ENCODE data around the gene PLCB3. TPM values are rescaled to one million over a fixed set of nuclear protein-coding genes. Genes with fewer than 3 reads are reported as not detected.
A peak's percentile ranks its signal among the peaks of the same experiment; 100 is the strongest.

Gene PLCB3
- total RNA-seq, 1 donor from 2014 or later: 8.1 TPM

- POLR2A ChIA-PET: interaction anchor here (1.0 to 1.2 kb wide), 2 partner anchors 19 to 60 kb away, joined by 3 read pairs; partner anchors contain the start of gene BAD
These were observed 14.1 kb downstream of the PLCB3 start for GRCh38 chr11:64265176-64266160.

GRCh38 chr11:64266339-64266738 is 15.0 kb downstream of the PLCB3 start:
- DNase-seq: no peak
- no peaks in the 10 kb centered on the region for H3K9me3 Mint-ChIP-seq
- no peaks in the 10 kb centered on the region for H3K27me3 Mint-ChIP-seq
- no peak for TF ChIP-seq CTCF (IDR thresholded peaks at IDR 0.05)
- no peak overlapping the region for H3K4me3 Mint-ChIP-seq
- ATAC-seq (ENCODE audit: low read depth): no peak
- CTCF ChIA-PET: no interaction called here
- intact Hi-C loops (cut with micrococcal nuclease): no loop called here
- H3K27ac Mint-ChIP-seq: no peak overlapping the region
- POLR2A ChIA-PET: no interaction called here
- H3K36me3 Mint-ChIP-seq (ENCODE audit: low read depth): peaks cover 9% of the 10 kb centered on the region
- peaks cover 19% of the 10 kb centered on the region for H3K4me1 Mint-ChIP-seq

More at GRCh38 chr11:64265176-64266160, 14.1 kb downstream of the PLCB3 start:
- no peak overlapping the region for H3K27ac Mint-ChIP-seq
- DNase-seq: no peak
- no peak for TF ChIP-seq CTCF (IDR thresholded peaks at IDR 0.05)
- H3K36me3 Mint-ChIP-seq (ENCODE audit: low read depth): peaks cover 8% of the 10 kb centered on the region
- ATAC-seq (ENCODE audit: low read depth): no peak
- H3K4me3 Mint-ChIP-seq: no peak overlapping the region
- intact Hi-C loops (cut with micrococcal nuclease): no loop called here
- CTCF ChIA-PET: no interaction called here
- H3K4me1 Mint-ChIP-seq: peaks cover 19% of the 10 kb centered on the region
- H3K9me3 Mint-ChIP-seq: no peaks in the 10 kb centered on the region
- H3K27me3 Mint-ChIP-seq: no peaks in the 10 kb centered on the region

DNA sequence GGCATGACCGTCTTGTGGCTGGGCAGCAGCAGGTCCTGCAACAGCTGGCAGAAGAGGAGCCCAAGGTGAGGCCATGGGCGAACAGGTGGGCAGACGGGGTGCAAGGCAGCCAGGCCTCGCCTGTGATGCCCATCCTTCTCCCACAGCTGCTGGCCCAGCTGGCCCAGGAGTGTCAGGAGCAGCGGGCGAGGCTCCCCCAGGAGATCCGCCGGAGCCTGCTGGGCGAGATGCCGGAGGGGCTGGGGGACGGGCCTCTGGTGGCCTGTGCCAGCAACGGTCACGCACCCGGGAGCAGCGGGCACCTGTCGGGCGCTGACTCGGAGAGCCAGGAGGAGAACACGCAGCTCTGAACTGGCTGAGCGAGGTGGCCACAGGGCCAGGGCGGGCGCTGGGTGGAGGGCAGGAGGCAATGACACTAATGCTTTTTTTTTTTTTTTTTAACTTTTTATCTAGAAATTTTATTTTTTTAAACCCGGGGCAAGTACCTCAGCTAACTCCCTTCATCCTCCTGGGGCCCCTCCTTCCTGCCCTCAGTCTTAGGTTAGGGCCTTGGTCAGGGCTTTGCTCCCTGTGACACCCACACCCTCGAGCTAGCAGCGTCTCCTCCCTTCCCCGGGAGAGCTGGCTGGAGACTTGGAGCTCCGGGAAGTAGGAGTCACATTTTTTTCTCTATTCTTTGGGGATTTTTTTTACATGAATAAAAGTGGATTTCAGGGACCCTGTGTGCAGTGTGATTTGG is 16.0 kb downstream of the PLCB3 start:
- CTCF ChIA-PET: interaction anchor here (1.1 to 5.7 kb wide), 2 partner anchors 15 to 35 kb away, joined by 3 to 55 read pairs; partner anchors contain the start of gene CATSPERZ
- TF ChIP-seq CTCF (IDR thresholded peaks at IDR 0.05): no peak
- H3K36me3 Mint-ChIP-seq (ENCODE audit: low read depth): peaks cover 12% of the 10 kb centered on the region
- no peak overlapping the region for H3K27ac Mint-ChIP-seq
- POLR2A ChIA-PET: interaction anchor here (4.7 to 6.0 kb wide), 2 partner anchors 22 to 61 kb away, joined by 81 read pairs; partner anchors contain the start of genes FERMT3 and PPP1R14B
- no peaks in the 10 kb centered on the region for H3K9me3 Mint-ChIP-seq
- DNase-seq: no peak
- H3K4me1 Mint-ChIP-seq: peaks cover 23% of the 10 kb centered on the region
- H3K4me3 Mint-ChIP-seq: no peak overlapping the region
- no peak for ATAC-seq (ENCODE audit: low read depth)
- intact Hi-C loops (cut with micrococcal nuclease): no loop called here
- no peaks in the 10 kb centered on the region for H3K27me3 Mint-ChIP-seq

GRCh38 chr11:64268025-64268892 is 16.9 kb downstream of the PLCB3 start:
- no peak for ATAC-seq (ENCODE audit: low read depth)
- H3K4me1 Mint-ChIP-seq: peaks cover 23% of the 10 kb centered on the region
- H3K36me3 Mint-ChIP-seq (ENCODE audit: low read depth): peaks cover 11% of the 10 kb centered on the region
- H3K27ac Mint-ChIP-seq: peak overlapping the region; percentile 95
- intact Hi-C loops (cut with micrococcal nuclease): no loop called here
- no peaks in the 10 kb centered on the region for H3K9me3 Mint-ChIP-seq
- peak overlapping the region; percentile 97 for H3K4me3 Mint-ChIP-seq
- no peak for DNase-seq
- H3K27me3 Mint-ChIP-seq: no peaks in the 10 kb centered on the region
- POLR2A ChIA-PET: interaction anchor here (0.8 to 6.0 kb wide), 13 partner anchors 14 to 1427 kb away, joined by 3 to 119 read pairs (median 22); partner anchors contain the start of genes BAD, DNAJC4, ESRRA and FERMT3
- TF ChIP-seq CTCF (IDR thresholded peaks at IDR 0.05): no peak
- CTCF ChIA-PET: interaction anchor here (0.7 to 5.7 kb wide), 7 partner anchors 16 to 64 kb away, joined by 3 to 55 read pairs (median 6); partner anchors contain the start of genes CATSPERZ, PLCB3, PRDX5 and TRMT112
